ENCODE data around the gene CEPT1. TPM values are rescaled to one million over a fixed set of nuclear protein-coding genes. Genes with fewer than 3 reads are reported as not detected.
A peak's percentile ranks its signal among the peaks of the same experiment; 100 is the strongest.

The CEPT1 gene
- total and polyA plus RNA-seq, 2 of the 4 experiments (the other 2 are of a cell fraction): 13.3 to 27.4 TPM

GRCh38 chr1:111116496-111116895 lies 23.5 kb upstream of the CEPT1 start:
- H3K27me3 ChIP-seq (ENCODE audit: control insufficient read depth, insufficient read depth, low read length): no peaks in the 10 kb centered on the region
- H3K79me1 ChIP-seq (ENCODE audit: low read depth in 1 of 2, low read length in 2 of 2): no peaks in the 10 kb centered on the region
- H3K9me1 ChIP-seq (ENCODE audit: insufficient read depth, low read length): no peaks in the 10 kb centered on the region
- no peak overlapping the region for H2AFZ ChIP-seq (replicated peaks; ENCODE audit: low read length, poor library complexity)
- no peak for TF ChIP-seq NFE2L2 (IDR thresholded peaks at IDR 0.05; ENCODE audit: low read depth, low read length)
- TF ChIP-seq MAFK (IDR thresholded peaks at IDR 0.05; ENCODE audit: low read depth, low read length): peak; percentile 87
- no peak for TF ChIP-seq FOS (IDR thresholded peaks at IDR 0.05; ENCODE audit: low read depth, low read length)
- TF ChIP-seq CHD1 (IDR thresholded peaks at IDR 0.05; ENCODE audit: low read depth, low read length): no peak
- TF ChIP-seq SMC3 (IDR thresholded peaks at IDR 0.05; ENCODE audit: low read depth, low read length): no peak
- in situ Hi-C loops (cut with MboI; ENCODE audit: low sequenced_read_pairs): no loop called here
- no peak overlapping the region for H4K91ac ChIP-seq (ENCODE audit: insufficient read depth, low read depth, low read length)
- H3K4me2 ChIP-seq (ENCODE audit: low read depth, low read length): no peak overlapping the region
- H2BK120ac ChIP-seq (ENCODE audit: low read depth, low read length): no peak overlapping the region
- no CpG with 5 or more reads among the region's 2 CpGs for WGBS, 2 experiments (ENCODE audit: extremely low coverage in 2 of 2, insufficient read length in 1 of 2)
- dilution Hi-C loops (cut with HindIII; ENCODE audit: low sequenced_read_pairs, unreplicated experiment): no loop called here
- ChIA-PET CTCF (interaction anchor here (0.7 kb wide), 1 partner anchor 785 kb away, joined by 3 read pairs; no protein-coding TSS in a partner anchor), POLR2A (ENCODE audit: unreplicated experiment) (no interaction called here)
- H3K14ac ChIP-seq (replicated peaks; ENCODE audit: low read depth, low read length): no peak overlapping the region
- no peak overlapping the region for H2AK5ac ChIP-seq (ENCODE audit: low read depth, low read length)
- H2BK15ac ChIP-seq (ENCODE audit: low read depth, low read length): no peak overlapping the region
- BruUV-seq (replicated peaks): no TSS peak
- H3K23ac ChIP-seq (ENCODE audit: low read depth, low read length): no peak overlapping the region
- 0 out of 2 replicates have a peak, but pooled peaks cover 1% of the 10 kb centered on the region for H3K36me3 ChIP-seq (ENCODE audit: control insufficient read depth, insufficient read depth, low read length)
- no peak overlapping the region for H3K56ac ChIP-seq (ENCODE audit: extremely low read depth, insufficient read depth, low read length)
- H3K18ac ChIP-seq (ENCODE audit: low read depth, low read length): no peak overlapping the region
- DNase-seq (no peak), ATAC-seq (ENCODE audit: low read depth) (no peak)
- H3K4me1 ChIP-seq (ENCODE audit: control insufficient read depth, insufficient read depth, low read length): peaks cover 2% of the 10 kb centered on the region; the same call in 1 of the 2 replicates
- no peak overlapping the region for H3K4me3 ChIP-seq (ENCODE audit: insufficient read depth, low read depth, low read length)
- no peak overlapping the region for H3K9ac ChIP-seq (ENCODE audit: low read depth, low read length)
- no peak overlapping the region for H2BK20ac ChIP-seq (ENCODE audit: low read depth, low read length)
- H3K4ac ChIP-seq (ENCODE audit: low read depth, low read length): no peak overlapping the region
- H3K9me3 ChIP-seq (ENCODE audit: control insufficient read depth, insufficient read depth, low read length): no peaks in the 10 kb centered on the region
- no peaks in the 10 kb centered on the region for H4K20me1 ChIP-seq (ENCODE audit: insufficient read depth, low read length)
- intact Hi-C loops (cut with micrococcal nuclease): no loop called here
- H2BK5ac ChIP-seq (ENCODE audit: low read depth, low read length, poor library complexity, severe bottlenecking): no peak overlapping the region
- H3K27ac ChIP-seq (ENCODE audit: insufficient read depth, low read length): no peak overlapping the region
- no peak overlapping the region for H4K5ac ChIP-seq (ENCODE audit: low read depth, low read length)
- H4K8ac ChIP-seq (ENCODE audit: low read depth in 2 of 2, low read length in 2 of 2): no peak overlapping the region
- no peak overlapping the region for H2AK9ac ChIP-seq (replicated peaks; ENCODE audit: low read depth, low read length, poor library complexity)

All from IMR-90 (cell line).